ENCODE results near the gene RAI1.

Gene RAI1

DNA sequence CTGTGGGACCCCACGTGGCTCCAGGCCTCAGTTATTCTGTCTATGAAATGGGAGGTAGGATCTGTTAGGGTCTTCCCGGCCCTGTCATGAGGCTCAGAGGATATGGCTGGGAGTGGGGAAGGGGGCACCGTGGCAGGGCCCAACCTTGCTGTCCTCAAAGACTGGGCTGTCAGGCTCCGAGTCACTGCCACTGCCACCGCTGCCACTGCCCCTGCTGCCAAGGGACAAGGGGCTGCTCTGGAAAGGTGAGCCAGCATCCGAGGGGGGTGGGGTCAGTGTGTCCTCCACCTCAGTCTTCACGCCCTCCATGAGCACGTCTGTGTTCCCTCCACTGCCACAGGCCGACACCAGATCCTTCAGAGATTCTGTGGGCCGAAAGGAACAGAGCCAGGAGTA is 136.3 kb downstream of the RAI1 start:
- TF ChIP-seq, protein P1, sequence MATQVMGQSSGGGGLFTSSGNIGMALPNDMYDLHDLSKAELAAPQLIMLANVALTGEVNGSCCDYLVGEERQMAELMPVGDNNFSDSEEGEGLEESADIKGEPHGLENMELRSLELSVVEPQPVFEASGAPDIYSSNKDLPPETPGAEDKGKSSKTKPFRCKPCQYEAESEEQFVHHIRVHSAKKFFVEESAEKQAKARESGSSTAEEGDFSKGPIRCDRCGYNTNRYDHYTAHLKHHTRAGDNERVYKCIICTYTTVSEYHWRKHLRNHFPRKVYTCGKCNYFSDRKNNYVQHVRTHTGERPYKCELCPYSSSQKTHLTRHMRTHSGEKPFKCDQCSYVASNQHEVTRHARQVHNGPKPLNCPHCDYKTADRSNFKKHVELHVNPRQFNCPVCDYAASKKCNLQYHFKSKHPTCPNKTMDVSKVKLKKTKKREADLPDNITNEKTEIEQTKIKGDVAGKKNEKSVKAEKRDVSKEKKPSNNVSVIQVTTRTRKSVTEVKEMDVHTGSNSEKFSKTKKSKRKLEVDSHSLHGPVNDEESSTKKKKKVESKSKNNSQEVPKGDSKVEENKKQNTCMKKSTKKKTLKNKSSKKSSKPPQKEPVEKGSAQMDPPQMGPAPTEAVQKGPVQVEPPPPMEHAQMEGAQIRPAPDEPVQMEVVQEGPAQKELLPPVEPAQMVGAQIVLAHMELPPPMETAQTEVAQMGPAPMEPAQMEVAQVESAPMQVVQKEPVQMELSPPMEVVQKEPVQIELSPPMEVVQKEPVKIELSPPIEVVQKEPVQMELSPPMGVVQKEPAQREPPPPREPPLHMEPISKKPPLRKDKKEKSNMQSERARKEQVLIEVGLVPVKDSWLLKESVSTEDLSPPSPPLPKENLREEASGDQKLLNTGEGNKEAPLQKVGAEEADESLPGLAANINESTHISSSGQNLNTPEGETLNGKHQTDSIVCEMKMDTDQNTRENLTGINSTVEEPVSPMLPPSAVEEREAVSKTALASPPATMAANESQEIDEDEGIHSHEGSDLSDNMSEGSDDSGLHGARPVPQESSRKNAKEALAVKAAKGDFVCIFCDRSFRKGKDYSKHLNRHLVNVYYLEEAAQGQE (IDR thresholded peaks at IDR 0.05; ENCODE audit: insufficient read depth in 1 of 2, low read depth in 2 of 2, low read length in 2 of 2): no peak
- no peak for TF ChIP-seq TAF1 (IDR thresholded peaks at IDR 0.05; ENCODE audit: borderline replicate concordance, insufficient read depth, low read length)
- no peak for TF ChIP-seq SIN3A (IDR thresholded peaks at IDR 0.05; ENCODE audit: borderline replicate concordance, insufficient read depth, low read length)
- TF ChIP-seq POLR2AphosphoS5 (IDR thresholded peaks at IDR 0.05; ENCODE audit: low read depth, low read length): no peak
- TF ChIP-seq FOXP2 (optimal IDR thresholded peaks at IDR 0.05; ENCODE audit: borderline replicate concordance, extremely low read depth, extremely low read length, insufficient read depth): no peak

DNA sequence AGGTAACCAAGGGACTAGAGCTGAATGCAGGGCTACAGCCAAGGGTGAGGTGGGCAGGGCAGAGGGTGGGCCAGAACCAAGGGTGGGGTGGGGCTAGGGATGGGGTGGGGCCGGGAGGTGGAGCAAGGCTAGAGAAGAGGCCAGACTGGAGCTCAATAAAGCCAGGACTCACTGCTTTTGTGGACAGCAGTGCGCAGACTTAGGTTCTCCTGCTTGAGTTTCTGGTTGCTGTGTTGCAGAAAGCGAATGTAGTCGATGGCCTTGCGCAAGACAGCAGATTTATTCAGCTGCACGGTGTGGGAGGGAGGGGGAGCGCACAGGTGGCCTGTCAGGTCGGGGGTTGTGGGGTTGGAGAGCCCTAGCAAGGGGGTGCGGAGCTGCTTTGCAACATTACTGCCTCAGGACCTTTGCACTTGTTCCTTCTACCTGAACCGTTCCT is 136.8 kb downstream of the RAI1 start:
- TF ChIP-seq POLR2AphosphoS5 (IDR thresholded peaks at IDR 0.05; ENCODE audit: low read depth, low read length) (no peak; the same call in 1 of the 2 replicates), FOXP2 (optimal IDR thresholded peaks at IDR 0.05; ENCODE audit: borderline replicate concordance, extremely low read depth, extremely low read length, insufficient read depth) (no peak), TAF1 (IDR thresholded peaks at IDR 0.05; ENCODE audit: borderline replicate concordance, insufficient read depth, low read length) (no peak), SIN3A (IDR thresholded peaks at IDR 0.05; ENCODE audit: borderline replicate concordance, insufficient read depth, low read length) (no peak)
- TF ChIP-seq, protein P1 (IDR thresholded peaks at IDR 0.05; ENCODE audit: insufficient read depth in 1 of 2, low read depth in 2 of 2, low read length in 2 of 2): no peak

DNA sequence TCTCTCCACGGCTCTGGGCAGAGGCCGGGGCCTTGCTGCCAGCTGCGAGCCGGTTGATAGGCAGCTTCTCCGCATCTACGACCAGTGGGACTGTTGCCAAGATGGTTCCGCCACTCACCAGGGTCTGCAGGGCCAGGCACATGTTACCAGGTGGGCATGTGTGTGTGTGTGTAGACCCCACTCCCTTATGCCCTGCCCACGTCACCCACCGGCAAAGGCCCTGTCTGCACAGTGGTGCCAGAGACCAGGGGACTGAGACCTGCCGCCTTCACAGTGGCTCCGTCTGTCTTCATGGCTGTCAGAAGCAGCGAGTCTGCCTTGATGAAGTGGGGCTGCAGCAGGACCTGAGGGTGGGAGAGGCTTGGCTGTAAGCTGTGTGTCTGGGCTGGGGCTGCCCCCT is 137.9 kb downstream of the RAI1 start:
- no peak for TF ChIP-seq POLR2AphosphoS5 (IDR thresholded peaks at IDR 0.05; ENCODE audit: low read depth, low read length)

DNA sequence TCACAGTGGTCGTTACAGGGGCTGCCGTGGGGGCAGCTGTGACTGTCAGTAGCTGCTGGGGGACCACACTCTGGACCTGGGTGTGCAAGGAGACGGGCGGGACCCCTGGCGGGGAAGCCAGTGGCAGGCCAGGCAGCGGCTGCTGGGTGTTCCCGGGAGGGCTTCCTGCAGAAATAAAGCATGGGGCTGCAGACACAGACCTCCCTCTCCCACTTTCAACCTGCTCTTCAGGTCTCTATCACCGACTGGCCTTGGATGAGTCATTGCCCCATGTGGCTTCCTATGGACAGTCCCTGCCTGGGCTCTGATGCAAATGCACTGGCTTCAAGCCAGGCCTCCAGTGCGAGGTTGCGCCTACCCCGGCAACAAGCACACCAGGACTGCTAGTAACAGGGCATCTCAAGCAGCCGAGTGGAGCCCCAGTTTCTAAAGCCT is 138.3 kb downstream of the RAI1 start:
- TF ChIP-seq TAF1 (IDR thresholded peaks at IDR 0.05; ENCODE audit: borderline replicate concordance, insufficient read depth, low read length): no peak
- TF ChIP-seq FOXP2 (optimal IDR thresholded peaks at IDR 0.05; ENCODE audit: borderline replicate concordance, extremely low read depth, extremely low read length, insufficient read depth): no peak
- TF ChIP-seq, protein P1 (IDR thresholded peaks at IDR 0.05; ENCODE audit: insufficient read depth in 1 of 2, low read depth in 2 of 2, low read length in 2 of 2): no peak
- no peak for TF ChIP-seq SIN3A (IDR thresholded peaks at IDR 0.05; ENCODE audit: borderline replicate concordance, insufficient read depth, low read length)
- no peak for TF ChIP-seq POLR2AphosphoS5 (IDR thresholded peaks at IDR 0.05; ENCODE audit: low read depth, low read length)

DNA sequence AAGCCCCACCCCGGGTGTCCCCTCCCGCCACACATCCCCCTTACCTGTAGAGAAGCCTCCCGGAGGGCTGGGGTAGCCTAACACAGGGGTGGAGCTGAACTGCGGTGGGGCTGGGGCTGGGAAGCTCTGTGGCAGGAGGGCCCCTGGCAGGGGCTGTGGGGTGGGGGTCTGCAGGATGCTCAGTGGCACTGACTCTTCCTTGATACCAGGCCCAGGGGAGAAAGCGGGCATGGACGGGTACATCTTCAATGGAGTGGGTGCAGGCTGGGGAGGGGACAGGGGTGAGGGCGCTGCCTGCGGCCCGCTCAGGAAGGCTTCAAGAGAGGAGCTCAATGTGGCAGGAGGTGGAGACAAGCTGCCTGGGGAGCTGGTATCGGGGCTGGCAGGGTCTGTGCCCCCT is 138.8 kb downstream of the RAI1 start:
- no peak for TF ChIP-seq TAF1 (IDR thresholded peaks at IDR 0.05; ENCODE audit: borderline replicate concordance, insufficient read depth, low read length)
- no peak for TF ChIP-seq POLR2AphosphoS5 (IDR thresholded peaks at IDR 0.05; ENCODE audit: low read depth, low read length)
- TF ChIP-seq SIN3A (IDR thresholded peaks at IDR 0.05; ENCODE audit: borderline replicate concordance, insufficient read depth, low read length): no peak
- TF ChIP-seq, protein P1 (IDR thresholded peaks at IDR 0.05; ENCODE audit: insufficient read depth in 1 of 2, low read depth in 2 of 2, low read length in 2 of 2): no peak
- TF ChIP-seq FOXP2 (optimal IDR thresholded peaks at IDR 0.05; ENCODE audit: borderline replicate concordance, extremely low read depth, extremely low read length, insufficient read depth): no peak

All from PFSK-1 (cell line).